Erythroblast (primary cell): ENCODE measurements around the gene AMBRA1.

Experiments
- GATA1 ChIP-seq: IDR thresholded peaks from 2 replicates; pipeline ENCODE4 v1.6.1; 2011; ENCODE audit warnings: low read depth, mild to moderate bottlenecking, control low read depth, low read length, moderate library complexity
- POLR2A ChIP-seq: IDR thresholded peaks from 2 replicates; pipeline ENCODE4 v1.6.1; 2011; ENCODE audit warnings: mild to moderate bottlenecking, low read length

DNA sequence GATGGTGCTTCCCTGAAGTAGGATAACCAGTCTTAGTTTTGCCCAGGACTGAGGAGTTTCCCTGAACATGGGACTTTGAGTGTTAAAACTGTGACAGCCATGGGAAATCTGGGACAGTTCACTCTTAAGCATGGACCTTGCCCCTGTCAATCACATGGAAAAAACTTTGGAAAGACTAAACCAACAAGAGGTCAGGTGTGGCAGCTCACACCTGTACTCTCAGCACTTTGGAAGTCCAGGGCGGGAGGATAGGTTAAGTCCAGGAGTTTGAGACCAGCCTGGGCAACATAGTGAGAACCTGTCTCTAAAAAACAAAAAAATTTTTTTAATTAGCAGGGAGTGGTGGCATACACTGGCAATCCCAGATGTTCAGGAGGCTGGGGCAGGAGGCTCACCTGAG is 3.3 kb upstream of the AMBRA1 start:
- TF ChIP-seq POLR2A (no peak), GATA1 (no peak)
